ENCODE measurements around the gene FOXL1.

Gene FOXL1

DNA sequence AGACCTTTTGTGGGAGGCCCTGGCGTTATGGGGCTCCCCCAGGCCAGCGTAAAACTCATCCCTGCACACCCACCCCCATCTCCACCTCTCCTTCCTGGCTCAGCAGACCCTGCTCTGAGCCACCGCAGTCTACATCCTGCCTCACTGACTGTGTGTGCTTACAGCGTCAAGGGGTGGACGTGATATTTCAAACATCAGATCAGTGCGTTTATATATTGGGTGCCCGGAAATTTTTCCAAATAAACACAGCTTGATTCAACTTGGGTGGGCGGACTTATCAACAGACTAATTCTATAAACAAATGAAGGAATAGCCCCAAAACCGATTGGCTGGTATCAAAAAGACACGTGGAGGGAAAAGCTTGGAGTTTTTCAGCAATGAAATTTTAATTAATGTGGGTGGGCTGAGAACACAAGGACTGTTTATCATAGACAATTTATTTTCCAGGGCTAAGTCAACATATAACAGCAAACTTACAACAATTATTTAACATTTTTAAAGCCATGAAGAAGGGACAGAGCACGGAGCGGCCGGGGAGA, at the start of gene FOXL1:
Gene FOXL1 (plus strand): TSS at position 489 of the 539 bp plus-strand sequence. CDS start 175 bp downstream, outside the sequence.
- DNase-seq = peak; percentile 73

DNA sequence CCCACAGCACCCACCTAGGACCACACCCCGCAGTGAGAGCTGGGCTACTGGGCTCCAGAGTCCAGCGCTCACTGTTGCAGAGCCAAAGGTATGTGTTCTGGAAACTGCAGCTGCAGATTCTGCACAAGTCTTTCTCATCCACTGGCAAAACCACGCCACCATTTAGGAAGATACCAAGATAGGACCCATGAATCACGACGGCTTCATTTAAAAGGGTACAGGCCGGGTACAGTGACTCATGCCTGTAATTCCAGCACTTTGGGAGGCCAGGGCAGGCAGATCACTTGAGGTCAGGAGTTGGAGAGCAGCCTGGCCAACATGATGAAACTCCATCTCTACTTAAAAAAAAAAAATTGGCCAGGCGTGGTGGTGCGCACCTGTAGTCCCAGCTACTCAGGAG, 49.2 kb upstream of the FOXL1 start:
- no peak for DNase-seq

- DNase-seq = no peak
Observed at GRCh38 chr16:86530251-86531190, 47.8 kb upstream of the FOXL1 start.

DNA sequence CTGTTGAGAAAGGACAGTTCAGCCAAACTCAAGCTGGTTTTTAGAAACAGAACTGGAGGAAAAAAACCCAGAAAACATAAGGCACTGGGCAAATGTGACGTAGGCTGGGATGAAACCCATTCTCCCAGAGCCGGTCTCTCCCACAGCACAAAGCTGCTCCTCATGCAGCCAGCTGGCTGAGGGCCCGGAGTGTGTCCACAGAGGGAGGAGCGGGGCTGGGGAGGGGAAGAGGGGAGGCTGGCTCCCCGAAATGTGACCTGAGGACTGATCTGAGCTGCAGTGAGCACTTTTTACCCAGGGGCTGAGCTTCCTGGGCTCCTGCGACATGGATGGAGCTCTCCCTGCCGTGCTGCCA, 47.2 kb upstream of the FOXL1 start:
- DNase-seq = no peak

DNA sequence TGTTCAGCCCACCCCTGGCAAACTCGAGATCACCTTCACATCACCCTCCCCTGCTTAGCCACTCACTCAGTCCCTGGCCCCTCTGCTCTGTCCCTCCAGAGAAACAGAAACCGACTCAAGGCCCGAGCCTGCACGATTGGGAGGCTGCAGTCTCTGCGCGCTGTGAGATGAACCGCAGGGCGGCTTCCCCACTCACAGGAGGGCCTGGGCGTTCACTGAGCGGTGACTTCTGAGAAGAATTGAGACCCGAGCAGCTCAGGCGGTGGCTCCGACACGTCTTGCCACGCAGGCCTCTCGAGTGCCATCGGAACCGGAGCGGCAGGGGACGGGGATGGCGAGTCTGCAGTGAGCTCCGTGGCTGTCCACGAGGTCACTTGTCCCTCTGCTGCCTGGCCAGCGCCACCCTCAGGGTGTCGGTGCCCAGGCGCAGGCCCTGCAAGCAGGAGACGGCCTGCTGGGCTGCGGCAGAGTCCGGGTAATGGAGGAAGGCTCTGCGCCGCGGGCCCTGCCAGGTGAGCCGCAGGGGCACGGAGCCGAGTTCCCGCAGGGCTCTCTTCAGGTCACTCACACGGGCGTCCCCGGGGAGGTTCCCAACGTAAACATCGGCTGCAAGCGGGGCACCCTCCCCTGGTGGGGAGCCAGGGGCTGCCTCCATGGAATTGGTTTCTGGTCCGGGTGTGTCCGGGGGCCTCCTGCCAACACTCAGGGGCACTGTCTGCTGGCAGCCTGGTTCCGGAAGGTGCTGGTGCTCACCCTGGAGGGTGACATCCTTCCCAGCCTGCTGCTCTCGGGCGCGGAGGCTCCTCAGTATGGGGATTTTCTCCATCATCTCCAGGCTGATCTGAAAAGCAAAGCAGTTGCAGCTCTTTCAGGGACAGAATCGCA, 46.5 kb upstream of the FOXL1 start:
- DNase-seq = no peak

DNA sequence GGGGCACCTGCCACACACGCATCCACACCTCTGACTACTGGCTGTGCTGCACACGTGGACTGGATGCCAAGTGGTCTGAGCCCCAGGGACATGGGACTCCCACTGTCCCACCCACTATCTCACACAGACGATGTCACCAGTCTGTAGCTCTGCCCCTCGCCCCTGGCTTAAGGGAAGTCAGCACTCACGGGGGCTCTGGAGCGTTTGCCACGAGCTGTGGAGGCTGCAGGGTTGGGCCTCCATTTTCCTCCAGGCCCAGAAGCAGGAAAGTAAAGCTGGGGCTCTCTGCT, 45.9 kb upstream of the FOXL1 start:
- no peak for DNase-seq

DNA sequence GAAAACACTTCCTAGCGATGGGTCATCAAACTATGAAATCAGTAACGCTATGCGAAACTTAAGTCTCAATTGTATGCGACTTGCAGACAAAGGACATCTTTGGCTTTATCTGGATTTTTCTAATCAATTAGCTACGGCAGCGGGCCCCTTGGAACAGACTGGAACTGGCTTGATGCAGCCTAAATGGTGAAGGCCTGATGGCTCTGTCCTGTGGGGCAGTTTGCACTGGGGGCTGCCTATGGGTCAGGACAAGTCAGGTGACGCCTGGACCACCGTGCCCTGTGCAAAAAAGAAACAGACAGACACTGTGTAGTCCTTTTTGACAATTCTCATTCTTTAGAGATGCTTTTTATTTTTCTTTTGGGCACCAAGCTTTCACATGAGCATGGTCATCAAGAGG, 45.3 kb upstream of the FOXL1 start:
- no peak for DNase-seq

DNA sequence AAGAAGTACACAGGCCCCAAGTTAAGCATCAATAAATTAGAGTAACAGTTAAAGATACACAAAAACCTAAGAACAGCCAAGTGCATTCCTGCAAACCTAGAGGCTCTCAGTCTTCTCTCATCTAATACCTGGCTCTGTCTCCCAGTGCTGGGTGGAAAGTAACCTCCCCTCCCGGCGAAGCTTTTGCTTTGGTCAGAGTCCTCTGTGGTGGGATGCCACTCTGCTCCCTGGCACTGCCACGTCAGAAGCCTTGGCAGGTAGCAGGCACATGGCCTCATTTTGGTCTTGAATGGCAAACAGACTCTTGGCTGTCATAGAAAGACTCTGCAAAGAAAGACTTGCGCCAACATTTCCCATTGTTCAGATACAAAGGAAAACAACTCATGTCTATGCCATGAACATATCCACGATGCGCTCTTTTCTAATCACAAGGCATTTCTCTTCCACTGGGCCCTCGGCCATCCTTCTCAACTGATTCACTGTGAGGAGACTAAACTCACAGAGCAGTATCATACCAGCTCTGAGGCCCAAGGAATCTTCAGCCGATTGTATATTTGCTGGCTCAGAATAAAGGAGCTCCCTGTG, 44.5 kb upstream of the FOXL1 start:
- DNase-seq = no peak

DNA sequence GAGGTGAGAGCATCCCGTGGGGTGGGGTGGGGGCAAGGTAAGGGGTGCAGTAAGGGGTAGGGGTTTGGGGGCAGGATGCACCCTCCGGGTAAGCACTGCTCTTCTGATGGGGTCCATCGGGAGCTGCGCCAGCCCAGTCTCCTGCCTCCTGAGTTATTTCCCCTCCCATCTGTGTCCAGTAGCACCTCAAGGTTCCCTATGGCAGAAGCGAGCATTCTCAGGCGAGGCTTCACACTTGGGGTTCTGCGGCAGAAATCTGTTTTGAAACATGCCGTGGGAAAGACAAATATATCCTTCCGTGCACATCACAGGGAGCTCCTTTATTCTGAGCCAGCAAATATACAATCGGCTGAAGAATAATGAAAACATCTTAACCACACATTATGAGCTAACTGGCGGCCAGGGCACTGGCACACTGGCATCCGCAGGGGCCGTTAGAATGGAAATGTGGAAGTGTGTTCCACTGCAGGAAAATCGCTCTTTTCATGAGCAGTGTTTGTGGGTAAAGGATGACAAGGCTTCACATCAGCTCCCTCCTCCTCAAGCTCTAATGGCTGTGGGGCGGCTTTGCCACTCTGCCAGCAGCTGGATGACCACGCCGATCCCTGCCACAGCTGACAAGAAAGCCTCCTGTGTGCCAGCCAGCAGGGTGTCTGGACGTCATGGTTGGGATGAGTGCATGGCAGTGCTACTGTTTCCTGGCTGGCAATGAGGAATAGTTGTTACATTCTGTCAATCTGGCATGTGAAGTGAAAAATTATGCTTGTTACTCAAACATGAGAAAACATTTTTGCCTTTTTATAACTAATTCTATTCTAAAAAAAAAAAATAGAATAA, 43.4 kb upstream of the FOXL1 start:
- DNase-seq = no peak

GRCh38 chr16:86536621-86537020, 41.7 kb upstream of the FOXL1 start:
- no peak for DNase-seq

- no peak for DNase-seq
Observed at GRCh38 chr16:86537486-86537885, 40.9 kb upstream of the FOXL1 start.

DNA sequence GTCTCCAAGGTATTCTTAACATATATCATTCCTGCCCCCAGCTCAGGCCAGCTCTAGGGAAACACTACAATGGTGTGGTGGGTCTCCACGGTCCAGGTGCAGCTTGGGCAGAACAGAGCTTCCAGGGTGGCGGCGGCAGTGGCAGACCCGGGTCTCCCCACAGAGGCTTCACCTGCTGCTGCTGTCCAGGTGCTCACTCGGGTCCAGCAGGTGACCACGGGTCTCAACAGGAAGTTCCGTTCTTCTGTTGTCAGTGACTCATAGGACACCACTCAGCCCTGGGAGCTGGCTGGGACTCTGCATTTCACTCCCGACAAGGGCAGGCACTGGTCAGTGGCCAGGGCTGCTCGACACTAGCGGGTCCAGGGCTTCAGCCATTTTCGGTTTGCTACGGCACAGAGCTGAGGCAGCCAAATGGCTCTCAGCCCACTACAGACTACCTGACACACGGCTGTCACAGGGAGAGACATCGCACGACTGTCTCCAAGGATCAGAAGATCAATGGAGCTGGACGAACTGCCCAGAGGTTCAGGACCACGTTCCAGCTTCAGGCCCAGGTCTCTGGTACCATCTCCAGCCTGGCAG, 40.1 kb upstream of the FOXL1 start:
- no peak for DNase-seq

- no peak for DNase-seq
Observed at GRCh38 chr16:86540894-86541293, 37.5 kb upstream of the FOXL1 start.

DNA sequence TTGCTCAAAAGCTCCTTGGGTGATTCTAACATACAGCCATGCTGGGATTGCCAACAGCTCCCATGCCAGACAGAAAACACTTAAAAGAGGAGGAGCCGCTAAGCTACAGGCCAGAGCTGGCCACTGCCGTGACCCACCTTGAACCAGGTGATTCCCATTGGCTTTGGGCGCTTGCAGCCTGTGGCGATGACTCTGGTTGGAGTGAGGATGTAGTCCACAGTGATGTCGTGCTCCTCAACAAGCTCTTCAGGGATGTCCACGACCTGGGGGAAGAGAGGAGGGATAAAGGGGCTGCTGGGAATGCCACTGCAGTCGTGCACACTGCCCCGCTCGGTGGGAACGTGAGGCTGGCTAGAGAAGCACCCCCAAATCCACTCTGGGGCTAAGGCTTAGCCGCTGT, 36.8 kb upstream of the FOXL1 start:
- no peak for DNase-seq

DNA sequence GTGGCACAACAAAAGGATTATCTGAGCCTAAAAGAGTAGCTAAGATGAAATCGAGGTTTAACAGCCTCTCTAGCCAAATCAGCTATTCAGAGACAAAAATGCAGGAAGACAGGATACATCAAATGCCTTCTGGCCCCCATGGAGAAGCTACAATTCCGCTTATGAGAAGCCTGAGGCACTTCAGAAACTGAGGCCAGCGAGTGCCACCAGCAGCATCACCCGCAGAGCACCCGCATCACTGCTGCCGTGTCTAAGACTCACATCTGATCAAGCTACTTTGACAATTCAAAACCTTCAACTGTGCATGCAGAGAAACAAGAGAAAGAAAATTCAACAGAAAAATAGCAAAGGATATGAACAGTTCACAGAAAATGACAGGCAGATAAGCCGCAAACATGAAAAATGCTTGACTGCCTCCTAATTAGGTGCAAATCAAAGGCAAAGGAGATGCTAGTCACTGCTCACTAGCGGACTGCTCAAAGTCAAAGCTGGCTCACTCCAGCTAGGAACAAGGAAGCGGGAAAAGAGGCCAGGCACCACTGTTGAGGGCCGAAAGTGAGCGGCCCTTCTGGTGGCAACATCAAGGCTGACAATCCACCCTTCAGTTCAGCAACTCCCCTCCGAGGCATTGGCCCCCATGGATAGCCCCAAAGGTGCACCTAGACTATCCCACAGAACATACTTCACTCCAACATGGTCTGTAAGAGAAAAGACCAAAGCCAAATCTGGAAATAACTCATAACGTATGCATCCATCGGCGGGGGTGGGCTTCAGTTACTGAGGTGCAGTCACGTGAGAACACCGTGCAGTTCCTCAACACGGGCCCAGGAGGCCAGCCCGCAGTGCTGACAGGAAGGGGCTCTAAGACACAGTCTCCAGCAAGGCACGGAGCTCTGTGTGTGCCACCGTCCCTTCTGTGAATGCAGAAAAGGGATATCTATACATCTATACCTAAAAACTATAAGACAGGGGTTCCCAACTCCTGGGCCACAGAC, 35.3 kb upstream of the FOXL1 start:
- no peak for DNase-seq

DNA sequence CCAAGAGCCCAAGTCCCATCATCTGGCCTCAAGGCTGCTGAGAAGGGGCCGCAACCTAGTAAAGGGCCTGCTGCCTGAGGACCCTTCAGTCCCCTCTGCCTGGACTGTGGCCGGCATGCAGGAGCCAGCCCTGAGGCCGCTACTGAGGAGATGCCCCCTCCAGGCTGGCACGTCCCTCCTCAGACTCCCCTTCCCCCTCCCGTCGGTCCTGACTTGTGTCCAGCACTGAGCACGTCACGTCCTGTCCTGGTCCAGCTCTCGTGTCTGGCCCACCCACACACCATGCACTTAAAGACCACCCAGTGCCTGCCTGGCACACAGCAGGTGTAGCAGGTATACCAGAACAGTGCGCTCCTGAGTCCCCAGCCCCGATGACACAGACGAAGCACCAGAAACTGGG, 32.9 kb upstream of the FOXL1 start:
- DNase-seq = no peak

DNA sequence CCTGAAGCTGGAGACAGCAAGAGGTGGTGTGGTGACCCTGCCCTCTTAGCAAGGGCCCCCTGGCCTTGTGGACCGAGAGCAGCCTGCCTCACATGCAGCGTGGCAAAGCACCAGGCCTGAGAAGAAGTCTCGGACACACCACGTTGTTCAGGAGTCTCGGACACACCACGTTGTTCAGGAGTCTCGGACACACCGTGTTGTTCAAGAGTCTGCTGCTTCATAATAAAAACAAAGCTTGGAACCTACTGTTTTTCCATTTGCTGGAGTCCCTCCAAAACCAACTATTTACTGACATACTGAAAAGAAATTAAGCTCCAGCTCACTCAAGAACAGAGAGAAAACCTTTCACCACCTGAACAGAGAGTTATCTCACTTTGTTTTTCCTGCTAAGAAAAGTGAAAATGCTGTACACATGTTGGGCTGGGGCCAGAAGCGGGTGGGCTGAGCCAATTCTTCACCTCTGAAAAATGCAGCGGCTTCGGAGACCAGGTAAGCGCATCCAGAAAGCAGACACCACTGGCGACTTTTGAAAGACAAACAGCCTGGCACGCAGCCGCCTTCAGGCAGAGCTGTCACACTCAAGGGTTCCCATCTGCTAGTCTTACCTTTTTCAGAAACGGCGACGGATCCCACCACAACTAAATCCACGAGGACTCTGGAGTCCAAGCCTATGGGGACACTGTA, 32.3 kb upstream of the FOXL1 start:
- DNase-seq = no peak

DNA sequence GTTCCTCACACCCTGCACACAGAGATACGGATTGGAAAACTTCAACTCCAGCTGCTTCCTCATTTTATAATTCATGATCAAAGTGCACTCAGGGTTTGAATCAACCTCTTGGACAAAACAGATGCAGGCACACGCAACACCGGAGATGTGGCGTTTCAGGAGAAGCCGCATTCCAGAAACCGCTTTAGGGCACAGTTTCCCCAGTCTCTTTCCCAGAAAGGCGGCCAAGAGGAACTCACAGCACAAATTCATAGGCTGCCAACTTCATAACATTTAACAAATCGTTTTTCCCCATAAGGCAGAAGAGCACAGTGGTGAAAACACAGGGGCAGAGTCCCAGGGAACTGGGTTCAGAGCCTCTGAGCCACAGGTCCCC, 31.7 kb upstream of the FOXL1 start:
- no peak for DNase-seq

- no peak for DNase-seq
Observed at GRCh38 chr16:86547286-86547685, 31.1 kb upstream of the FOXL1 start.

Data from fibroblast of upper back skin (primary cell).